Fibroblast of skin of left quadriceps (primary cell): ENCODE data around the gene SLC4A8.

ENCODE experiments used
- DNase-seq, 2 experiments: peaks; one replicate each; pipeline ENCODE4 v3.0.0-alpha.2; 2013; ENCODE audit warnings: low read depth in 2 of 2

SLC4A8 gene

GRCh38 chr12:51424662-51425539, at the start of gene SLC4A8:
SLC4A8 (plus strand) TSS chr12:51424831; CDS start chr12:51424988, 157 bp downstream.
- DNase-seq = peak; percentile 73 to 76

GRCh38 chr12:51374856-51375255, 49.8 kb upstream of the SLC4A8 start:
- DNase-seq = no peak

GRCh38 chr12:51377099-51377984, 47.3 kb upstream of the SLC4A8 start:
- no peak for DNase-seq

DNA sequence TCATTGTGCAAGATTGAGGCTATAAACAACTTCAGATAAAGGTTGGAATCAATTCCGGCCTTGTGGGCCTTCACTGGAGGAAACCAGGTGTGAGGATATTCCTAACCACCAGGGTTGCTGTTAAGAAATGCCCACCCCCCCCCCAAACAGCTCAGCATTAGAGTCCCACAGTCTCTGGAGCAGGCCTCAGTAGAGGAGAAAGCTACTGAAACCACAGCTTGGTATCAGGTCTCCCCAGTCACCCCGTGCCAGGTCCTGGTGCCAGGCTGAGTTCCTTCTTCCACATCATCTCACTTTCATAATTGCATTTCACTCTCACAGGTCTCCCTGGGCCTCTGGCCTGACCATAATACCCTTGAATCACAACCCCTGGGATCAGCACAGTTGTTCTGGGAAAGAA, 45.9 kb upstream of the SLC4A8 start:
- no peak for DNase-seq

DNA sequence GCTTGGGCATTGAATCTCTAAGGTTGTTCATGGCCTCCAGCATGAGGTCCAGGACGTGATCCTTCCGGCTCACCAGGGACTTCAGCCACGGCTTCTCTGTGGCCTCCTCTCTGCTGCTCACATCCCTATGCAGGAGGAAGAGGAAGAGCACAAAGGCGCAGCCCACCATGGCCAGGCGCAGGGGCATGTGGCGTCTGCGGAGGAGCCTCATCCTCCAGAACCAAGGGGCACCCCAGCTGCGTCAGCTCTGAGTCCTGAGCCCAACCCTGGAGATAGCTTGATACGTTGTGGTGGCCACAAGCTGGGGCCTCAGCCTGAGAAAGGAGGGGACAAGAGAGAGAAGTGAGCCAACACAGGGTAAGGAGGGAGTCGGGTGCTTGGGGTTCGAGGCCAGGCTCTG, 45.1 kb upstream of the SLC4A8 start:
- no peak for DNase-seq

GRCh38 chr12:51381226-51382079, 43.2 kb upstream of the SLC4A8 start:
- DNase-seq = no peak

- DNase-seq = no peak
Observed at GRCh38 chr12:51382173-51382572, 42.5 kb upstream of the SLC4A8 start.

DNA sequence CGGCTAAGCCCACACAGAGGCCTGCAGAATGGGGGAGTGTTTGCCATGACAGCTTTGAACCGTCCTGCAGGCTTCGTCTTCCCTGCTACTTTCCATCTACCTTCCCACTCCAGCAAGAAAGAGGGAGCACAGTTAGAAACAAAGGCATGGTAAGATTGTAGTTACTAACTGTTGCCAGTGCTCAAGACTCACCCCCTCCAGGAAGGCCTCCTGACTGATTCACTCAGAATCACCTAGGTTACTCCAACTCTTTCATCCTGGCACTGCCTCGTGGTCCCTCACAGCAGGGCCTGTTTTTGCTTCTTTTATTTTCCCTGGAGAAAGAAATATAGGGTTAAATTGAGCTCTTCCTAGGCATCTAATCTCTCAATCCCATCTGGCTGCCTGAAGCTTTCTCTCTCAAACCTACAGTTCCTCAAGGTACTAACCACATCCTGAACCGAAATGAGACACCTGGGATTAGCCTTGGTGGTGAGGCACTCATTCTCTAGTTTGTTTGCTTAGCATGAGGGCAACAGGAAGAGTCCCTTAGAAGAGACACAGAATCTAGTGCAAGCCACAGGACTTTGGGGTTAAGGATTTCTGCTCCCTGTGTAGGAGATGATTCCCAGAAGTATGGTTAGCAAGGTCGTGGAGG, 41.2 kb upstream of the SLC4A8 start:
- DNase-seq = no peak

GRCh38 chr12:51386351-51386750, 38.3 kb upstream of the SLC4A8 start:
- DNase-seq = no peak

DNA sequence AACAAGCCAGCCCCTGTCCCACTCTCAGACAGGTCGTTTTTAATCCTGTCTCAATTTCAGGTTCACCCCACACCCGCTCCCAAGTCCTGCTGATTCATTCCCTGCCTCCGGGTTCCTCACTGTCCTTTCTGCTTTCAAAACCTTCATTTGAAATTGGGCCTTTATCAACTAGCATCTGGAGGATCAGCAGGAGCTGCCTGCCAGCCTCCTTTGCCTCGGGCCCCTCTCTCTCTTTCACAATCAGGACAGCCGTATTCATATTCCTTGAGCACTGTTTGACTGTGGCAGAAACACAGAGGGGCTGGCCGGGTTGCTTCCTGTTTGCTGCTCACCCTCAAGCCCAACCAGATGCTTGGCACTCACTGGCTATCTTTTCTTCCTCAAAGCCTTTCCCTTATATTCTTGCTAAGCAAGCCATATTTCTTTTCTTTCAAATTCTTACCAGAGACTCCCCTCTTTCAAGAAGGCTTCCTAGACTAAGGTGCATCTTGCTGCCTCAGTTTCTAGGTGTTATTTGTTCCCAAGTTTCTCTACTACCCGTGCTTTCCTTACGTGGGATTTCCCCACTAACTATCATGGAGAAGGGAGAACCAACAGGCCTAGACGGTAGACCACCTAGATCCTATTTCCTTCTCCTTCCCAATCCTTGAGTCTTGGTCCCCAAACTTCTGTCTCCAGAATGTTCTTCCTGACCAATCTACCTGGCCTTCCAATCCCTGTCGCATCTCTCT, 36.4 kb upstream of the SLC4A8 start:
- peak in 1 of 2 experiments; percentile 36 for DNase-seq

DNA sequence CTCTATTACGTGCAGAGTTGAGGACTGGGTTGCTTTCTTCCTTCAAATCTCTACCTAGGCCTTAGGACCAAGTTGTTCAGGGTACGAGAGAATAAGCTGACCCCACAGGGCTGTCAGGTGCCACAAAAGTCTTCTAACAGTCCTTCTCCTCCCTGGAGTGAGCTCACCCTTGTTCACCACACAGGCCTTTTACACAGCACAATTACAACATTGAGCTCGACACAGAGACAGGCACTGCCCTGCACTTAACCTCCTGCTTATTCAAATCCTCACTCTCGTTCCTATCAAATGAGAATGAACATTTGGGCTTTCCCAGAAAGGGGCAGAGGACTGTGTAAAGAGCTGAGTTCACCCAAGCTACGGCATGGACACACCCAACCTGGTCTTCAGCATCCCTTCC, 35.8 kb upstream of the SLC4A8 start:
- no peak for DNase-seq

DNA sequence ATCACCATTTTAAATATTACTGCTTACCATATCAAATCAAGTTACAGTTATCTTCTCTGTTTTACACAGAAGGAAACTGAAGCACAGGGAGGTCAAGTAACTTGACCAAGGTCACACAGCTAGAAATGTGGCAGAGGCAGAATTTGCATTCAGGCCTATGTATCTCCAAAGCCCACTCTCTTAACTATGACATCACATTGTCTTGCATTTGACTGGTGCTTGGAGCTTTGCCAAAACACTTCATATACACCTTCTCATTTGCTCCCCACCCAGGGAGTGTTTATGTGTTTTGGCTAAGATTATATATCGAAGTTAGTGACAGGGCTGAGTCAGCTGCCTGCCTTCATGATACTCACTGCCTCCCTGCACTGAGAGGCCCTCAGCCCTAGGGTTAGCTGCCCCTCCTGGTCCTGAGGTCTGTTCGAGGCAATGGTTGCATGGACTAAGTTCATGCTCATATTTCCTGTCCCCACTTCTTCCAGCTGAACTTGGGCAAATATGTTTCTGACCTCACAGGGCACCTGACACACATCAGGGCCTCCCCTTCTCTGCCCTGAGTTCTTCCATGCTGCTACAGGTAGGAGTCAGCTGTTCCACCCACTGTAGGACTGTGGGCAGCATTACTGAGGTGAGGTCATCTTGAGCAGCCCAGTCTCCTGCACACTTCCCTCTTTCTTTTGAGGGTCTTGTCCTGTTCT, 35.2 kb upstream of the SLC4A8 start:
- no peak for DNase-seq

DNA sequence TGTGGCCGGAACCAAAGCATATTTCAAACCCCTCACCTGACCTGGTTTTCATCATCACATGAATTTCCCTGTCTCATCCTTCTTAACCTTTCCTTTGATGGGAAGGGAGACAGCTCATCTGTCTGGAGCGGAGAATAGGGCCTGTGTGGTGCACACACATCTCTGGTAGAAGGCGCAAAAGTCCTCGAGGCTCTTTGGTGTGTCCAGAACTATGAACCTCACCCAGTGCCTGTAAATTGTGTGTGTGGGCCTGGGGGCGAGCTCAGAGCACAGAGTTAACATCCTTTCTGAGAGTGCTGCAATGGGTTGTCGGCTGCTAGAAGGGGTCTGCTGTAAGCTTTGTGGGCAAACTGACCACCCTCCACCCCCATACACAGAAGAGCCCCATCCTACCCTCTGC, 34.2 kb upstream of the SLC4A8 start:
- DNase-seq = no peak

DNA sequence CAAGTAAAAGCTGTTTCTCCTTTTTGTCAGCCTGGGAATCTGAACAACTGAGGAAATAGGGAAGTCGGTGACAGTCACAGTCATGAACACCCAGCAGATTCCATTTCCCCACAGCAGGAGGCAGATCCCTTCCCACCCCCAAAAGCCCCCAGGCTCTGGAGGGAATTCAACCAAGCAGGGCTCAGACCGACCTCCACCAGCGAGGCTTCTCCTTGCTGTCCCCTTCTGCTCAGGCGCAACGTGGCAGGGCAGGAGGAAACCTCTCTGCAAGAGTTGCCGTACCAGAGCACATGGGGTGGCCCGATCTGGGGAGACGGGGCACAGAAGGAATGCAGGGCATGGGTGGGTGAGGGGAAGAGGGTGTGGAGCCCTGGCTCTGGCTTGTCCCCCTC, 33.7 kb upstream of the SLC4A8 start:
- no peak for DNase-seq

DNA sequence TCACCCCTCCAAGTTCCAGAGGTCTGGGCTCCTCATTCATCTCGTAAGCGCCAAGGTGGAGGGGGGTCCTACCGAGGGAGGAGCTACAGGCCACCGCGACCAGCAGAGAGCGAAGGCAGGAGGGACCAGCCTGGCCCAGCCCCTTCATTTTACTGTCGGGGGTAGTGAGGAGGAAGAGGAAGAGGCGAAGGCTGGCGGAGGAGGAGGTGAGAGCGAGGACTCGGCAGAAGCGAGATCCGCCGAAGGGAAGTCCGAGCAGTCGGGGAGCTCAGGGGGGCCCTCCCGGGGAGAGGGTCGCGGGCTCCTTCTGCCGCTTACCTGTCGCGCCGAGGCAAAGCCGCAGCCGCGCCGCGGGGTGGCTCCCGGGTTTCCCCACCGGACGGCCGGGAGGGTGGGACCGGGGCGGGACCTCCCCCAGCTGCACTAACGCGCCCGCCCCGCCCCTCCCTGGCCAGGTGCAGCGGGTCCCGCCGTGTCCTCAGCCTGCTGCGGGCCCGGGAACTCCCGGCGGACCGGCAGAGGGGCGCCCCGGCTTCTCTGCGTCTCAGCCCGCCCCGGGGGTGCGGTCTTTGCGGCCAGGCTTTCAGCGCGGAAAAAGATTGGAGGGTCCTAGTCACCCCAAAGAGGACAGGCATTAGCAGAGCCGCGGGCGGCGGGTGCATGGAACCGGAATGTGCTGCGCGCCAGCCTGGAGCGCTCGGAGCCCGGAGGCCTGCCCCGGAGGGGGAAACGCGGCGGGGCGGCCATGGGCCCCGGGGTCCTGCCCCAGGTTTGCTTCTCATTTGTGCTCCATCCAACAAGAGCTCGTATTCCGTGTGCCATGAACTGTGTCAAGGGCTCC, 33.1 kb upstream of the SLC4A8 start, which contains the start of gene GALNT6:
TSS of gene GALNT6 (minus strand) at position 124 of the 841 bp plus-strand sequence. CDS start 11,625 bp downstream, outside the sequence.
- DNase-seq = no peak

DNA sequence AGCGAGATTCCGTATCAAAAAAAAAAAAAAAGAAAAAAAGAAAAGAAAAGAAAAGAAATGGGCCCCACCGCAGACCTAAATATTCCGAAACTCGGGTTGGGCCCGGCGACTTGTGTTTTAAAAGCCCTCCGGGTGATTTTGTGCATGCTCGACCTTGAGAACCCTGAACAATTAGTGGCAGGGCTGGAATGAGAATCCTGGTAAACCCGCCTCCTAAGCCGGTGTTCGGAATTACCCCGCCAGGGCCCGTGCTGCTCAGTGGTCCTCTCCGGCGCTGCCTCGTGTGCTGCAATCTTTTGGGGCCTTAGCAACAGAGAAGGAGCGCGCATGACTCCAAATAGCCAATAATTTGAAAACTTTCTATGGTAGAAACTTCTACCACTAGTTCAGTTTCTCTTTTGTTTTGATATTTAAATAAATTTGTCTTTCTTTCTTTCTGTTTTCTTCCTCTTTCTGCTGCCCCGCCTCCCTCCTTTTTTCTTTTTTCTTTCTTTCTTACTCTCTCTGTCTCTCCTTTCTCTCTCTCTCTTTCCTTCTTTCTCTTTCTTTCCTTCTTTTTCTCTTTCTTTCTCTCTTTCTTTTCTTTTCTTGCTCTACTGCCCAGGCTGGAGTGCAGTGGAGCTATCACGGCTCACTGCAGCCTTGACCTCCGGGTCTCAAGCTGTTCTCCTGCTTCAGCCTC, 31.9 kb upstream of the SLC4A8 start:
- no peak for DNase-seq

GRCh38 chr12:51393676-51394545, 30.7 kb upstream of the SLC4A8 start:
- peak; percentile 85 to 86 for DNase-seq
